ENCODE data around the gene GALNT18. TPM values are rescaled to one million over a fixed set of nuclear protein-coding genes. Genes with fewer than 3 reads are reported as not detected.

The GALNT18 gene
- total RNA-seq, 3 donors from 2014 or later, result 14.7 to 25.9 (median 16.4) TPM

DNA sequence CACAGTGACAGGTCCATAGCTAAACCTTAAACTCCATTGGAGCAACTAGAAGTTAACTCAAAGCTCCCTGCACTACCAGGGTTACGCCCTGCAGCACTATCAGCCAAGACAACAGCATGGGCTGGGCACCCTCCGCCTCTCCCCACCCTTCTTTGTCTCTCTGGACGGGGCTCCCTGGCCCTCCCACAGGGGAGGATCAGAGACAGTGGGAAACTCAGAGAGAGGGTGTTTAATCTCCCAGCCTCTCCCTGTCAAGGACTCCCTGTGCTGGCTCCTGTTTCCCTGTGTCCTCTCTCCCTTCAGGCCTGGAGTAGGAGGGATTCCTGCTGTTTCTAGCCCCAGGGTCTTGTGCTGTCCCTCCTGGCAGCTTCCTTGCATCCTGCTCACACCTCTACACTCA is 211.9 kb downstream of the GALNT18 start:
- TF ChIP-seq POLR2A (IDR thresholded peaks at IDR 0.05) (no peak), POLR2AphosphoS5 (IDR thresholded peaks at IDR 0.05) (no peak)
- TF ChIP-seq, protein P1, sequence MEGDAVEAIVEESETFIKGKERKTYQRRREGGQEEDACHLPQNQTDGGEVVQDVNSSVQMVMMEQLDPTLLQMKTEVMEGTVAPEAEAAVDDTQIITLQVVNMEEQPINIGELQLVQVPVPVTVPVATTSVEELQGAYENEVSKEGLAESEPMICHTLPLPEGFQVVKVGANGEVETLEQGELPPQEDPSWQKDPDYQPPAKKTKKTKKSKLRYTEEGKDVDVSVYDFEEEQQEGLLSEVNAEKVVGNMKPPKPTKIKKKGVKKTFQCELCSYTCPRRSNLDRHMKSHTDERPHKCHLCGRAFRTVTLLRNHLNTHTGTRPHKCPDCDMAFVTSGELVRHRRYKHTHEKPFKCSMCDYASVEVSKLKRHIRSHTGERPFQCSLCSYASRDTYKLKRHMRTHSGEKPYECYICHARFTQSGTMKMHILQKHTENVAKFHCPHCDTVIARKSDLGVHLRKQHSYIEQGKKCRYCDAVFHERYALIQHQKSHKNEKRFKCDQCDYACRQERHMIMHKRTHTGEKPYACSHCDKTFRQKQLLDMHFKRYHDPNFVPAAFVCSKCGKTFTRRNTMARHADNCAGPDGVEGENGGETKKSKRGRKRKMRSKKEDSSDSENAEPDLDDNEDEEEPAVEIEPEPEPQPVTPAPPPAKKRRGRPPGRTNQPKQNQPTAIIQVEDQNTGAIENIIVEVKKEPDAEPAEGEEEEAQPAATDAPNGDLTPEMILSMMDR (IDR thresholded peaks at IDR 0.05), result no peak
- no peaks in the 10 kb centered on the region for H3K36me3 ChIP-seq
- no peaks in the 10 kb centered on the region for H3K4me1 ChIP-seq
- H3K4me3 ChIP-seq, result no peak overlapping the region
- no peaks in the 10 kb centered on the region for H3K27me3 ChIP-seq
- no peaks in the 10 kb centered on the region for H3K9me3 ChIP-seq
- intact Hi-C loops (cut with DNase I; ENCODE audit: low total_unique reads), result loop anchor here (2.0 kb wide), 1 partner anchor 55 kb away; no protein-coding TSS in a partner anchor
- no peak for DNase-seq (ENCODE audit: low spot score in 2 of 2)
- H3K27ac ChIP-seq, result no peak overlapping the region

DNA sequence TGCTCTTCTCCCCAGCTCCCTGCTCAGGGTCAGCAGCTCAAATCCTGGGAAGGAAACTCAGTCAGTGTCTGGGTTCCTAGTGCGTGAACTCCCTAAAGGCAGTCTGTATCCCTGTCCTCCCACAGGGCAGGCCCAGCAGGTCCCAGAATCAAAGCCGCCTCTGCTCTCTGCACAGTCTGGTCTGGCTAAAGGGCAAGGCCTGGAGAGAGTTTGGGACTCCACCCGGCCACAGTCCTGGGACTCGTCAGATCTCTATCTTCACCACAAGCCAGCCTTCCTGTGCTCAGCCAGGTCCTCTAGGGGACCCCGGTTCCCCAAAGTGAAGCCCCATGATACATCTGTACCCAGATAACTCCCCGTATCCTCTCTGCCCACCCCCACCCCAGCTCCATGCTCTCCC is 212.6 kb downstream of the GALNT18 start:
- H3K4me1 ChIP-seq, result no peaks in the 10 kb centered on the region
- H3K4me3 ChIP-seq, result no peak overlapping the region
- no peaks in the 10 kb centered on the region for H3K36me3 ChIP-seq
- H3K27me3 ChIP-seq, result no peaks in the 10 kb centered on the region
- no peak for DNase-seq (ENCODE audit: low spot score in 2 of 2)
- intact Hi-C loops (cut with DNase I; ENCODE audit: low total_unique reads), result loop anchor here (2.0 kb wide), 1 partner anchor 54 kb away; no protein-coding TSS in a partner anchor
- H3K27ac ChIP-seq, result no peak overlapping the region
- TF ChIP-seq POLR2AphosphoS5 (IDR thresholded peaks at IDR 0.05), result no peak
- TF ChIP-seq POLR2A (IDR thresholded peaks at IDR 0.05), result no peak
- TF ChIP-seq, protein P1 (IDR thresholded peaks at IDR 0.05), result no peak
- no peaks in the 10 kb centered on the region for H3K9me3 ChIP-seq

DNA sequence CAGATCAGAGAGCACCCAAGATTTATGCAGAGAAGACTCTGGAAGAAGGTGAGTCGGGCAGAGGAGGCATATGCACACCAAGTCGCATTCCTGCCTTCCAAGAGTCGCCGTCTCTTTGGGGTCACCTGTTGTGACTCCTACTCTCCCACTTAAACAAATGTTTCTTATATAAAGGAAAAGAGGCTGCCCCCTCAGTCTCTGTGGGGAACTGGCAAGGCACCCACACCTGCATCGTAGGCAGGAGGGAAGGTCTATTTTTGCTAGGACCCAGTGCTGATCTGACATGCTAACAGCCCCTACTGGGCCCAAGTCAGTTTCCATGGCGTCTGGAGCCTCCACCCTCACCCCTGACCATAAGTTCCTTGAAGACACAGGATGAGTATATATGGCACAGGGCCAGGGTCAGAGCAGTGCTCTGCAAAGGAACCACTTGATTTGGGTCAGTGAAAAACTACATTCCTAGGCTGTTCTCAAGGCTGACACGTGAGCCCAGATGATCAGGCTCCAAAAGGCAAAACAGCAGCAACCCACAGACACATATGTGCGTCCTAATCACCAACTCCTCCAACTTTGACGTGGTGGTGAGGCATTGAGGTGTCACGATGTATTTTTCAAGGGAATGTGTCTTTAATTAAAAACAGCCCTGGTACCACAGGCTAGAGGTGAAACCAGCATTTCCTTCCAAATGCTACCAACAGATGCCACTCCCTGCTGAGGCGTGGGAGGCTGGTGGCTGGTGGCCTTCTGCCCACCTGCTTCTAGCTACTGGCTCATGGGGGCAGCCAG is 213.2 kb downstream of the GALNT18 start:
- TF ChIP-seq POLR2A (IDR thresholded peaks at IDR 0.05) (no peak), POLR2AphosphoS5 (IDR thresholded peaks at IDR 0.05) (no peak)
- TF ChIP-seq, protein P1 (IDR thresholded peaks at IDR 0.05), result no peak
- Histone ChIP-seq H3K9me3 (no peaks in the 10 kb centered on the region), H3K27ac (no peak overlapping the region), H3K4me1 (no peaks in the 10 kb centered on the region), H3K36me3 (no peaks in the 10 kb centered on the region), H3K27me3 (no peaks in the 10 kb centered on the region), H3K4me3 (no peak overlapping the region)
- no peak for DNase-seq (ENCODE audit: low spot score in 2 of 2)
- intact Hi-C loops (cut with DNase I; ENCODE audit: low total_unique reads), result loop anchor here (2.0 kb wide), 1 partner anchor 54 kb away; no protein-coding TSS in a partner anchor

DNA sequence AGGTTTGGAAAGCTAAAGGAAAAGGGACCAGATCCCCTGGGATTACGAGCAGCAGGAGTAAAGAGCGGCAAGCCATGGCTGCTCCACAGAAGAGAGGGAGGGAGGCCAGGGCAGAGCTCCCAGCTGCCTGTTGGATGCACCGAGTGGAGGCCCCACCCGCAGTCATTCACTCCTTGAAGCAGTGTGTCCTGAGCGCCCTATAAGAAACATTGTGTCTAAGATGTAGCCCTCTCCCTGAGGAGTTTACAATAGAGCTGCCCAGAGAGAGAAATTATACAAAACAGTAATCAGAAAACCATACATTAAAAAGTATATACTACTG is 214.1 kb downstream of the GALNT18 start:
- Histone ChIP-seq H3K9me3 (no peaks in the 10 kb centered on the region), H3K27ac (no peak overlapping the region)
- intact Hi-C loops (cut with DNase I; ENCODE audit: low total_unique reads), result loop anchor here (2.0 kb wide), 1 partner anchor 53 kb away; no protein-coding TSS in a partner anchor

More for the DNA sequence above, 214.1 kb downstream of the GALNT18 start:
- H3K4me3 ChIP-seq, result no peak overlapping the region
- TF ChIP-seq, protein P1 (IDR thresholded peaks at IDR 0.05), result no peak
- no peak for TF ChIP-seq POLR2AphosphoS5 (IDR thresholded peaks at IDR 0.05)
- no peak for TF ChIP-seq POLR2A (IDR thresholded peaks at IDR 0.05)
- no peaks in the 10 kb centered on the region for H3K27me3 ChIP-seq
- no peaks in the 10 kb centered on the region for H3K4me1 ChIP-seq
- no peak for DNase-seq (ENCODE audit: low spot score in 2 of 2)
- H3K36me3 ChIP-seq, result no peaks in the 10 kb centered on the region

All from breast epithelium (tissue), 4 donors.